Stimulated activated CD8-positive, alpha-beta memory T cell treated with anti-CD3 and anti-CD28 coated beads, Interleukin-2, amount 100 ng/mL, for 1 hour (primary cell): ENCODE data around the gene PLXNB1.
"Not testable (repeated sequence)": the region's sequence is repeated elsewhere in the genome, so short reads cannot be mapped to it uniquely, and the experiment has no call there.

ENCODE experiments used
- DNase-seq, 2 donors: peaks; one replicate each; pipeline ENCODE4 v3.0.0-alpha.2; 2020; ENCODE audit warnings: low read depth in 2 of 2

The PLXNB1 gene

GRCh38 chr3:48405343-48405881 lies 24.5 kb downstream of the PLXNB1 start:
- no peak for DNase-seq

- DNase-seq, result no peak
These were observed 25.2 kb downstream of the PLXNB1 start for GRCh38 chr3:48404440-48405342.

- no peak for DNase-seq
These were observed 26.1 kb downstream of the PLXNB1 start for GRCh38 chr3:48403533-48404439.

GRCh38 chr3:48402907-48403306 lies 27.0 kb downstream of the PLXNB1 start:
- no peak for DNase-seq

GRCh38 chr3:48402281-48402732 lies 27.6 kb downstream of the PLXNB1 start:
- no peak for DNase-seq

GRCh38 chr3:48401434-48401901 lies 28.4 kb downstream of the PLXNB1 start:
- DNase-seq, result not testable (repeated sequence)

- DNase-seq, result peak; percentile 14 to 47
These were observed 29.0 kb downstream of the PLXNB1 start for GRCh38 chr3:48400824-48401433.

GRCh38 chr3:48399387-48400172 lies 30.3 kb downstream of the PLXNB1 start:
- DNase-seq, result no peak

GRCh38 chr3:48398701-48399386 lies 31.0 kb downstream of the PLXNB1 start:
- no peak for DNase-seq

- DNase-seq, result no peak
These were observed 31.9 kb downstream of the PLXNB1 start for GRCh38 chr3:48397767-48398681.

GRCh38 chr3:48395714-48396113 lies 34.2 kb downstream of the PLXNB1 start:
- no peak for DNase-seq

GRCh38 chr3:48394391-48394790 lies 35.5 kb downstream of the PLXNB1 start:
- DNase-seq, result no peak

- no peak for DNase-seq
These were observed 40.9 kb downstream of the PLXNB1 start for GRCh38 chr3:48388966-48389365.

GRCh38 chr3:48387634-48388033 lies 42.3 kb downstream of the PLXNB1 start:
- DNase-seq, result no peak

- DNase-seq, result no peak
These were observed 56.9 kb downstream of the PLXNB1 start for GRCh38 chr3:48372862-48373435.

GRCh38 chr3:48372377-48372770 lies 57.5 kb downstream of the PLXNB1 start:
- DNase-seq, result no peak

GRCh38 chr3:48371651-48372376 lies 58.1 kb downstream of the PLXNB1 start, which contains the start of gene FBXW12:
Gene FBXW12 (plus strand): TSS chr3:48372219. CDS start chr3:48372768, 549 bp downstream.
- no peak for DNase-seq

- no peak for DNase-seq
These were observed 59.6 kb downstream of the PLXNB1 start for GRCh38 chr3:48370333-48370713.
